ENCODE measurements around the gene RAET1G. TPM values are rescaled to one million over a fixed set of nuclear protein-coding genes. Genes with fewer than 3 reads are reported as not detected.

The RAET1G gene
- total and polyA plus RNA-seq, 9 of the 15 experiments (the other 6 are each of a cell fraction or from before 2014, with no cell fraction given): 0.11 TPM; not detected in 8

GRCh38 chr6:149905911-149906371, 17.0 kb downstream of the RAET1G start:
- H4K20me1 ChIP-seq (replicated peaks; ENCODE audit: control insufficient read depth, insufficient read depth, low read length): no peaks in the 10 kb centered on the region
- no TSS peak for BruUV-seq (replicated peaks)
- no peaks in the 10 kb centered on the region for H3K79me2 ChIP-seq (ENCODE audit: control insufficient read depth, insufficient read depth, low read length)
- peaks cover 4% of the 10 kb centered on the region; the same call in 1 of the 2 replicates for H3K9me3 ChIP-seq (replicated peaks; ENCODE audit: control insufficient read depth, insufficient read depth, low read depth, low read length)
- in situ Hi-C loops (cut with MboI) (loop anchor here (25.0 kb wide), 1 partner anchor 869 kb away; no protein-coding TSS in a partner anchor), intact Hi-C loops (cut with micrococcal nuclease) (no loop called here)
- H3K9me1 ChIP-seq (ENCODE audit: control insufficient read depth, insufficient read depth, low read length): no peaks in the 10 kb centered on the region
- peaks cover 0 to 9% of the 10 kb centered on the region in 2 experiments; a peak in 1 of 5 replicates for H3K4me1 ChIP-seq (replicated peaks in 1 of 2; ENCODE audit: control insufficient read depth in 2 of 2, insufficient read depth in 2 of 2, low read length in 2 of 2)
- FAIRE-seq (no peak), ATAC-seq (no peak), DNase-seq (ENCODE audit: extremely low read depth in 1 of 4, low spot score in 3 of 4) (no peak)
- CTCF ChIA-PET (ENCODE audit: low intra/inter-chr PET ratio): interaction anchor here (0.6 kb wide), 1 partner anchor 1234 kb away, joined by 3 read pairs; no protein-coding TSS in a partner anchor
- no peaks in the 10 kb centered on the region for H3K36me3 ChIP-seq (ENCODE audit: control insufficient read depth, insufficient read depth, low read length)
- WGBS (ENCODE audit: insufficient coverage, low coverage, missing lambda C conversion rate): under 1% methylated on average over 6 of the region's 6 CpGs
- H2AFZ ChIP-seq (ENCODE audit: low read depth, low read length): no peak overlapping the region
- H3K4me2 ChIP-seq (ENCODE audit: insufficient read depth, low read length): no peak overlapping the region
- H3K27me3 ChIP-seq (ENCODE audit: control insufficient read depth in 2 of 2, insufficient read depth in 2 of 2, low read length in 2 of 2): peaks cover 23 to 60% of the 10 kb centered on the region in 2 experiments; a peak in 4 of 5 replicates
- no peak overlapping the region for H3K27ac ChIP-seq (ENCODE audit: extremely low read depth, low read depth, low read length)
- TF ChIP-seq NFIC (IDR thresholded peaks at IDR 0.05) (peak; percentile 91), ATF2 (CRISPR knock-in tag; IDR thresholded peaks at IDR 0.05) (no peak), NFIX (CRISPR knock-in tag; IDR thresholded peaks at IDR 0.05; ENCODE audit: low read depth) (peak; percentile 37; the same call in 1 of the 2 replicates)
- H3K4me3 ChIP-seq: no peak overlapping the region
- no peak overlapping the region for H3K9ac ChIP-seq (ENCODE audit: insufficient read depth in 1 of 2, low read depth in 2 of 2, low read length in 2 of 2)
- POLR2A ChIA-PET: interaction anchor here (0.6 to 2.0 kb wide), 3 partner anchors 8 to 33 kb away, joined by 3 to 10 read pairs (median 7); no protein-coding TSS in a partner anchor
